SIG-M5 (cell line): ENCODE results near the gene SLFN14.
"Not testable (repeated sequence)": the region's sequence is repeated elsewhere in the genome, so short reads cannot be mapped to it uniquely, and the experiment has no call there.

Experiments
- DNase-seq: peaks from one replicate; lab custom pipeline; 2025; lab: John Stamatoyannopoulos, UW

Gene SLFN14

GRCh38 chr17:35560703-35561102 is at the start of gene SLFN14:
SLFN14 (minus strand) TSS chr17:35560819; CDS start chr17:35558062, 2,757 bp downstream.
- no peak for DNase-seq

- DNase-seq = no peak
These were observed 49.2 kb upstream of the SLFN14 start for GRCh38 chr17:35609831-35610230.

- DNase-seq = no peak
These were observed 46.7 kb upstream of the SLFN14 start for GRCh38 chr17:35607239-35607847.

GRCh38 chr17:35605678-35606077 is 45.1 kb upstream of the SLFN14 start:
- no peak for DNase-seq

- DNase-seq = no peak
These were observed 43.1 kb upstream of the SLFN14 start for GRCh38 chr17:35603674-35604073.

GRCh38 chr17:35597604-35598003 is 37.0 kb upstream of the SLFN14 start:
- no peak for DNase-seq

- no peak for DNase-seq
These were observed 36.1 kb upstream of the SLFN14 start for GRCh38 chr17:35596530-35597233.

- no peak for DNase-seq
These were observed 35.5 kb upstream of the SLFN14 start for GRCh38 chr17:35596072-35596471.

GRCh38 chr17:35588196-35588920 is 27.7 kb upstream of the SLFN14 start:
- DNase-seq = no peak

- peak; percentile 78 for DNase-seq
These were observed 26.7 kb upstream of the SLFN14 start, which contains the start of gene AP2B1 for GRCh38 chr17:35587074-35587961. AP2B1 (plus strand) TSS chr17:35587322; CDS start chr17:35594031, 6,709 bp downstream.

- peak; percentile 68 for DNase-seq
These were observed 26.0 kb upstream of the SLFN14 start for GRCh38 chr17:35586569-35587073.

- DNase-seq = no peak
These were observed 23.4 kb upstream of the SLFN14 start for GRCh38 chr17:35584061-35584460.

GRCh38 chr17:35578929-35579432 is 18.4 kb upstream of the SLFN14 start:
- DNase-seq = no peak

- DNase-seq = peak; percentile 65
These were observed 17.7 kb upstream of the SLFN14 start, which contains the start of gene PEX12 for GRCh38 chr17:35578197-35578928. PEX12 (minus strand) TSS chr17:35578571; CDS start chr17:35578021, 550 bp downstream.

- no peak for DNase-seq
These were observed 17.2 kb upstream of the SLFN14 start for GRCh38 chr17:35577830-35578196.

GRCh38 chr17:35575759-35576158 is 15.1 kb upstream of the SLFN14 start:
- DNase-seq = no peak

GRCh38 chr17:35569405-35569804 is 8.8 kb upstream of the SLFN14 start:
- no peak for DNase-seq

- no peak for DNase-seq
These were observed 7.9 kb upstream of the SLFN14 start for GRCh38 chr17:35568561-35568960.

- DNase-seq = no peak
These were observed 6.3 kb upstream of the SLFN14 start for GRCh38 chr17:35566968-35567367.

- not testable (repeated sequence) for DNase-seq
These were observed 2.6 kb upstream of the SLFN14 start for GRCh38 chr17:35563181-35563580.
